GM18517 (cell line): ENCODE data around the gene SYT6.

Source experiments
- ATAC-seq: cut with Tn5 transposase; IDR thresholded peaks from one replicate; pipeline ENCODE4 v1.9.1; 2021; ENCODE audit warnings: mild to moderate bottlenecking, moderate library complexity; ENCODE audit not compliant: unreplicated experiment

The SYT6 gene

DNA sequence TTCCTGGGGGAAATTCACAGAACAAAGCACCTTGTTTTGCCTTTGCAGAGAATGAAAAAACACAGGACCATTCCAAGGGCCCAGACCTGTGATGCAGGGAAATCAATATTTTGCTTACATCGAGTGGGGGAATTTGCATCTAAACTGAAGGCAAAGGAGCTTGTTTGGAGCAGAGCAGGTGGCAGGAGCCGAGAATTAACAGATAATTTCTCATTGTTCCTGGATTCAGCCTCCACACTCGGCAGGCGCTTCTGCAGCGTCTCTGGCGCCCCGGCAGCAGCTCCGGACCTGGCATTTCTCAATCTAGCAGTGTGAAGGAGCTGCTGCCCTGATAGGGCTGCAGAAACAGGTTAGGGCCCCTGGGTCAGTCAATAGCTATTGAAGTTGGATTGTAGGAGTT is 2.0 kb upstream of the SYT6 start:
- no peak for ATAC-seq

- ATAC-seq = no peak
Observed at GRCh38 chr1:114154963-114155322, 1.3 kb upstream of the SYT6 start.

GRCh38 chr1:114154146-114154962 is 685 bp upstream of the SYT6 start:
- ATAC-seq = no peak

GRCh38 chr1:114152508-114153260 is 985 bp downstream of the SYT6 start:
- no peak for ATAC-seq

DNA sequence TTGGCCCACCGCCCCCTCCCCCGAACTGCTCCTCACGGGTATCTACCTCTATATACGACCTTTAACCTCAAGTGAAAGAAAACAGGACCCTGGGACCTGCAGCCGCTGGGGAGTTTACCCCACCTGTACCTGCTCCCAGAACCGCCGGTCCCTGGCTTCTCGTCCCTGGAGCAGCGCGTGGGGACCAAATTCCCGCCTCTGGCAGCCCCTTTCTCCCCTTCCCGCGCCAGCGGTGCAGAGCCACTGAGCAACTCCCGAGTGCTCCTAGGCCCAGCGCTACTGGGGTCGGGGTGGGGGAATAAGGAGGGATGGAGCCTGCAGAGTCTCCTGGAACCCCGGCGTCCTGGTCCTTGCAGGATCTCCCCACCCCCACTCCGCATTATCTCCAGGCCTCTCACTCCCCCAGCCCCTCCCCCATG is 1.6 kb downstream of the SYT6 start:
- no peak for ATAC-seq

- ATAC-seq = no peak
Observed at GRCh38 chr1:114150016-114150415, 3.7 kb downstream of the SYT6 start.

DNA sequence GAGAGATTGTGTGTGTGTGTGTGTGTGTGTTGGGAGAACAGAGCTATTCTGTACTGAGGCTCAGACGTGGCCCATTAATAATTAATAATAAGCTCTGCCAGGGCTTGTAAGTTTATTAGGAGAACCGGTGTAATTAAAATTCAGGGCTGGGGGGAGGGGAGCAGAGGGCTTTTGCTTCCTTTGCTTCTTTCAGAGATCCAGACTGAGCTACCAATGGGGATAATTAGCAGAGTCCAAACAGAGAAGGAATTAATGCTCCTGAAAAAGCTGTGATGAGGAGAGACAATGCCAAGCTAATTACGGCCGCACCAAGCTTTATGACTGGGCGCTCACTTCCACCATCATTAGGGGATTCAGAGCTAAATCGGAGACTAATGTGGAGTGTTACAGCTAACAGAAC is 4.5 kb downstream of the SYT6 start:
- ATAC-seq = no peak

DNA sequence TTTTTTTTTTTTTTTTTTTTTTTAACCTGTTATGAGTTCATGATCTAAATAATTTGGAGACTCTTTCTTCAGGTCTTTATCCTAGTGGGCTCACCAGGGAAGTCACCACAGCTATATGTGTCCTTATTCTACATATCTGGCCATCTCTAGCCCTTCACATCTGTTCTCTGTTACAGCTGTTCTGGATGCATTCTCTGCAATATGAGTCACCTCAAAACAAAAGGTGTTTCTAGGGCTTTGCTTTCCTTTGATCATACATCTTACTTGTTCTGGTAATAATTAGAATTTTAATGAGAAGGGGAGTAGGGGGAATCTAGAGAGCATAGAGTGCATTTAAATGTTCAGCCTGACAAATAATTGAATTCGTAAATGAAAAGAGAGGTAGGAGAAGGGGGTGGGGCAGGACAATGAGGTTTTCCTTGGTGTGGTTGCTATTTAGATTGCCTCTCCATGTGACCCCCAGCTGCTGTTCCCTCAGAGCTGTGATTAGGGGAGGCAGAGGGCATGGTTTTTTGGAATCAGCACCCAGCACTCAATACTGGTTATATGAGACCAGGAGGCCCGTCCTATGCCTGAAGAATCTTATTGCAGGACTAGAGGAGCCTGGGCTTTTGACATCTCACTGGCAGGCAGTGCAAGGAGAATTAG is 8.0 kb downstream of the SYT6 start:
- no peak for ATAC-seq

DNA sequence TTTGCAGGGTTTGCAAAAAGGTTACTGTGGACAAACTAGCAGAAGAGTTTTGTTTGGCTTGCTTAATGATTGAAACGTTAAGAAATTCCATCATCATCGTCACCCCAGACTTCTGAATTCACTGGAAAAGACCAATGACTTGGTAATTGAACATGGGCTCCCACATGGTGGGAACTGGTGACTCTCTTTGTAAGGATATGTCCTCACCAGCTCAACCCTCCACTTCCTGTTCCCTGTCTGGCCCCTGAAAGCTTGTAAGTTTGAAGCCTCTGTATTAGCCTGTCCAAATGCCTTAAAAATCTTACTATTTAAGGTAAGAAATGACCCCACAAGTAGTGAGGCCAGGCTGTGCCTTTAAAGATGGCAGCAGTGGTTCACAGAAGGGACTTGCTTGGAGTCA is 9.7 kb downstream of the SYT6 start:
- ATAC-seq = no peak

- no peak for ATAC-seq
Observed at GRCh38 chr1:114139540-114139939, 14.1 kb downstream of the SYT6 start.

DNA sequence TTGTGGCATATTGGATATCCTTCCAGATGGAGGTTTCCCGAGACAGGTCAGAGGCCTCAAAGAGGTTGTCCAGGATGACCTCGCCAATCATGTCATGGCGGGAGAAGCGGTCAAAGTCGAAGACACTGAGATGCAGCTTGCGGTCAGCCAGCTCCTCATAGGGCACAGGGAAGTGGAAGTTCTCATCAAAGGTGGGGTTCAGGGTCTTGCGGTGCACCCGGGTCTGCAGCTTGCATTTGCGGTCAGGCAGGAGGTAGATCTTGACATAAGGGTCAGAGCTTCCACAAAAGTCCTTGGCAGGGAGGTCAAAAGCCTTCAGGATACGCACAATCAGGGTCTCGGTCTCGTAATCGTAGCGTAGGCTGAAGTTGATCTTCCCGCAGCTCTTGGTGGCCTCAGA is 16.2 kb downstream of the SYT6 start:
- no peak for ATAC-seq

GRCh38 chr1:114135786-114136185 is 17.9 kb downstream of the SYT6 start:
- no peak for ATAC-seq

- no peak for ATAC-seq
Observed at GRCh38 chr1:114134518-114134917, 19.2 kb downstream of the SYT6 start.

DNA sequence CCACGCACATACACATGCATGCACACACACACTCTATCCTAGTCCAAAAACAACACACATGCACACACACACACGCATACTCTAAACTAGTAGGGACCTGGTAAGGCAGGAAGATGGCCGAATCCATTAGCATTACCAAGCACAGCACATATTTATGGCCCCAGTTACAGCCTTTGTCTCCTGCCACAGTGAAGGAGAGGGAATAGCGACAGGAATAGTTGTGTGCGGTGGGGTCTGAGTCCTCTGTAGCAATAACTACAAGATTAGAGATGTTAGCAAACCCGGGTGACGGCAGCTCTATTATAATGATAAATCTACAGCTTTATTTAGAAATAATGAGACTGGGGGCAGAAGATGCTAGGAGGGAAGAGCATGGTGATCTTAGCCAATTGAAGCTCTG is 20.5 kb downstream of the SYT6 start:
- ATAC-seq = no peak

- ATAC-seq = no peak
Observed at GRCh38 chr1:114131526-114132220, 22.0 kb downstream of the SYT6 start.

GRCh38 chr1:114130846-114131525 is 22.7 kb downstream of the SYT6 start:
- ATAC-seq = no peak

DNA sequence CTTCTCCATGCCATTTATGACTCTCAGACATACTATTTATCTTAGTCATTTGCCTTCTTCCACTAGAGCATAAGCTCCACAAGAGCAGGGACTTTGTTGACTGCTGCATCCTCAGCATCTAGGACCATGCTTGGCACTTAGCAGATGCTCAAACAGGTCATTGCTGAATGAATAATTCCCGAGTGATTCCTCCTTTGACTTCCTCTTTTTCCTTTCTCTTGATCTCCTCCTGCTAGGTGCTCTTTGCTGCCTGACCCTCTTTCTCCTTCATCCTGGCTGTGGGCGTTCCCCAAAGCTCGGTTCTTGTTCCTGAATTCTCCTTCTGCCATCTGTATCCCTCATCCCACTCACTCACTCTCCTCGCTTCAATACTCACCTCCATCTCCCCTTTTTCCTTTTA is 23.5 kb downstream of the SYT6 start:
- ATAC-seq = no peak

DNA sequence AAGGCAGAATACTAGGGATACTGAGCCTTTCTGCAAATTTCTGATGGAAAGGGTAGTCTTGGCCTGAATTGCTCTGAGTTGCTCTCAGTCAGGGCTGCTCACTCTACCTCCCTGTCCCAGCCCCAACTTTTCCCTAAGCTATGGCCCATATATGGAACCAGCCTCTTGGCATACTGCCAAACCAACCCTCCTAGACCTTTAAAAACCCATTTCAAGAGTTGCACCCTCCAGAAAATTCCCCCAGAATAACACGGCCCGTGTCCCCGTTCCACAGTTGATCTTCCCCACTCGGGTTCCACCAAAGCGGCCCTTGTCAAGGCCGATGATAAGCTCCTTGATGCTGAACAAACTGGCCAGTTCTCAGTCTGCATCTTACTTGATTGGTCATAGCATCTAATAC is 25.4 kb downstream of the SYT6 start:
- no peak for ATAC-seq

- ATAC-seq = peak; percentile 81
Observed at GRCh38 chr1:114126261-114127095, 27.2 kb downstream of the SYT6 start.

DNA sequence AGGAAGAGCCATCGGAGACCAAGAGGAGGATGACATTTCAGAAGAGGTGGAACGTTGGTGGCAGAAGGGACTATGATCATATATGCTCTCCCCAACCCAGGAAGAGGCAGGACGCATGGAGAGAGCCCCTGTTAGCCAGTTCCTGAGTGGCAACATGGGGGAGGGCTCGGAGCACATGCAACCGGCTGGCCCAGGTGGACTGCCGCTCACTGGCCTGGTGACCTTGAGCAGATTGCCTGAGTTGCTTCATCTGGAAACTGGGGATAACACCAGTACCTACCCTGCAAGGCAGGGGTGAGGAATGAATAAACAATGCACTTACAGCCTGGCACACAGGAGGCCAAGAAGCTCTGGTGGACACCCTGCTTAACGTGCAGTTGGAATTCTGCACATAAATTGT is 29.0 kb downstream of the SYT6 start:
- ATAC-seq = no peak
